Esophagus squamous epithelium (tissue), 4 donors: ENCODE results near the gene NDST1.

Experiments used
- POLR2A ChIP-seq, 4 donors: fragments of 450-650 bp; IDR thresholded peaks; one replicate each; pipeline ENCODE4 v1.6.1; 2017; ENCODE audit warnings: antibody characterized with exemption in 4 of 4, mild to moderate bottlenecking in 4 of 4, moderate library complexity in 3 of 4
- TF ChIP-seq, protein P1 (sequence below), 6 experiments: fragments of 450-650 bp in 4 of 6; fragments of 200-600 bp in 2 of 6; sonication (generic) in 2 of 6; IDR thresholded peaks; one replicate each; pipeline ENCODE4 v1.5.1; 2016 to 2019; ENCODE audit warnings: antibody characterized with exemption in 6 of 6, mild to moderate bottlenecking in 4 of 6, moderate library complexity in 4 of 6

DNA sequence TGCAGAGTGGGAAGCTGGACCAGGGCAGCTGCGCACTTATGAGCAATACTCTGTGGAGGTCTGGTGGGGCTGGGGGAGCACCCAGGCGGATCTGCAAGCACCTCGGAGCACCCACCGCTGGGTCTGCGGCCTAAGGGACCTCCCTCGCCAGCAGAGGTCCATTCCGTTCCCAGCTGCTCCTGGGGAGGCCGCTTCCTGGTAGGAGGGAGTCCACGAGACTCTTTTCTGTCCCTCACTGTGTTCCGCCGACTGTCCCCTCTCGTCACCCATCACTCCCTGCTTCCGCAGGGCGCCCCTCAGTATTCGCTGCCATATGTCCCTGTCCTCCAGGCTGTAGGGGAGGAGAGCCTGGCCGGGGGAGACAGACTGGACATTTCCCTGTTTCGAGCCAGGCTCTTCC, 45.5 kb downstream of the NDST1 start:
- TF ChIP-seq, protein P1, sequence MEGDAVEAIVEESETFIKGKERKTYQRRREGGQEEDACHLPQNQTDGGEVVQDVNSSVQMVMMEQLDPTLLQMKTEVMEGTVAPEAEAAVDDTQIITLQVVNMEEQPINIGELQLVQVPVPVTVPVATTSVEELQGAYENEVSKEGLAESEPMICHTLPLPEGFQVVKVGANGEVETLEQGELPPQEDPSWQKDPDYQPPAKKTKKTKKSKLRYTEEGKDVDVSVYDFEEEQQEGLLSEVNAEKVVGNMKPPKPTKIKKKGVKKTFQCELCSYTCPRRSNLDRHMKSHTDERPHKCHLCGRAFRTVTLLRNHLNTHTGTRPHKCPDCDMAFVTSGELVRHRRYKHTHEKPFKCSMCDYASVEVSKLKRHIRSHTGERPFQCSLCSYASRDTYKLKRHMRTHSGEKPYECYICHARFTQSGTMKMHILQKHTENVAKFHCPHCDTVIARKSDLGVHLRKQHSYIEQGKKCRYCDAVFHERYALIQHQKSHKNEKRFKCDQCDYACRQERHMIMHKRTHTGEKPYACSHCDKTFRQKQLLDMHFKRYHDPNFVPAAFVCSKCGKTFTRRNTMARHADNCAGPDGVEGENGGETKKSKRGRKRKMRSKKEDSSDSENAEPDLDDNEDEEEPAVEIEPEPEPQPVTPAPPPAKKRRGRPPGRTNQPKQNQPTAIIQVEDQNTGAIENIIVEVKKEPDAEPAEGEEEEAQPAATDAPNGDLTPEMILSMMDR (IDR thresholded peaks at IDR 0.05), result no peak
- TF ChIP-seq POLR2A (IDR thresholded peaks at IDR 0.05), result no peak
